Endometrial microvascular endothelial cells (primary cell): ENCODE results near the gene IPCEF1. TPM values are rescaled to one million over a fixed set of nuclear protein-coding genes. Genes with fewer than 3 reads are reported as not detected.

Experiments used
- total RNA-seq: library from RNA; depleted of rRNA; stranded (reverse); fragments of >200 nt; gene quantifications from one replicate; pipeline ENCODE4 v1.2.3, GENCODE V29; 2015; ENCODE audit errors: inconsistent ontology term

IPCEF1 gene
- total RNA-seq, 1 donor from 2014 or later, result not detected

Other genes starting within 250 kb of the IPCEF1 start
- 9.8 TPM for gene CNKSR3, start 153.9 kb upstream of the IPCEF1 start, total RNA-seq